Pulmonary artery endothelial cell (primary cell): ENCODE measurements around the gene SF3B3. TPM values are rescaled to one million over a fixed set of nuclear protein-coding genes. Genes with fewer than 3 reads are reported as not detected.
"Not testable (repeated sequence)": the region's sequence is repeated elsewhere in the genome, so short reads cannot be mapped to it uniquely, and the experiment has no call there.

Source experiments
- DNase-seq: peaks from one replicate; pipeline ENCODE4 v3.0.0-alpha.2; 2011; ENCODE audit warnings: low read depth, low spot score
- total RNA-seq: library from RNA; depleted of rRNA; stranded (reverse); fragments of >200 nt; gene quantifications from 2 replicates; pipeline ENCODE4 v1.2.3, GENCODE V29; 2014

Gene SF3B3
- total RNA-seq, 1 donor from 2014 or later = 90.4 TPM

- no peak for DNase-seq
Observed at GRCh38 chr16:70614208-70614951, 90.8 kb downstream of the SF3B3 start.

DNA sequence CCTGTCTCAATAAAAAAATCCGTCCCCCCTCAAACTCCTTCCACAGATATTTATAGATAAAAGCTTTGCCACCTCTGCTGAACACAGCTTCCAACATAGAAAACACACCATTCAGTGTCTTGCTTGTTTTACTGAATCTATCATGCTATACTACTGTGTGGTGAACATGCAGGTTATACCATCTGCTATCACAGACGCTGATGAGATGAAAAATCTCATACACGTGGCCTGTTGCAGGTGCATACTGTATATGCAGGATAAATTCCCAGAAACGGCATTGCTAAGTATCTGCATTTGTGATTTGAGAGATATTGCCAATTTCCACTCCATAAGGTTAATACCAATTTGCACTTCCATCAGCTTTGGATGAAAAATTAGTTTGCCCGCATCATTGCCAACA lies 92.3 kb downstream of the SF3B3 start:
- no peak for DNase-seq

- not testable (repeated sequence) for DNase-seq
Observed at GRCh38 chr16:70621864-70622263, 98.2 kb downstream of the SF3B3 start.

Other genes with a start within 250 kb of the SF3B3 start
- 151 and 159 TPM in 2 replicates for gene AARS1, start 234.3 kb upstream of the SF3B3 start, total RNA-seq
- gene DDX19B, start 224.6 kb upstream of the SF3B3 start, total RNA-seq = 25.8 and 37.1 TPM in 2 replicates
- 43.5 and 56.4 TPM in 2 replicates for gene DDX19A, start 176.9 kb upstream of the SF3B3 start, total RNA-seq
- gene ST3GAL2, start 84.7 kb upstream of the SF3B3 start, total RNA-seq = 42.4 and 48.1 TPM in 2 replicates
- gene FCSK, start 69.2 kb upstream of the SF3B3 start, total RNA-seq = 10.1 and 10.5 TPM in 2 replicates
- 68.3 and 94.5 TPM in 2 replicates for gene COG4, start 262 bp upstream of the SF3B3 start, total RNA-seq
- gene IL34, start 122.7 kb downstream of the SF3B3 start, total RNA-seq = 1.3 TPM in 2 replicates
- gene MTSS2, start 162.2 kb downstream of the SF3B3 start, total RNA-seq = 6.1 and 13.0 TPM in 2 replicates